GM12878 (cell line): ENCODE measurements around the gene FAM120B. TPM values are rescaled to one million over a fixed set of nuclear protein-coding genes. Genes with fewer than 3 reads are reported as not detected.

Experiments
- ATAC-seq: fragments of 200-7000 bp; cut with Tn5 transposase; 3 replicates; pipeline ENCODE4 v1.9.1; 2020; ENCODE audit warnings: mild to moderate bottlenecking, moderate library complexity
- BruUV-seq: library from RNA; stranded (reverse); fragments of 400-500 nt; replicated peaks from 2 replicates; lab custom pipeline; 2021; lab: Mats Ljungman, UMichigan
- CTCF ChIA-PET: fragments of 300-600 bp; sonication (Branson Sonifier 250); formaldehyde crosslinking; extraction: SDS; loops from one replicate; lab custom pipeline; 2021; ENCODE audit warnings: inconsistent platforms; lab: Yijun Ruan, JAX
- POLR2A ChIA-PET: fragments of 350-600 bp; formaldehyde crosslinking; extraction: SDS; loops from one replicate; lab custom pipeline; 2021; ENCODE audit warnings: inconsistent platforms; lab: Charles Lee
- RAD21 ChIA-PET: fragments of 300-600 bp; sonication (Branson Sonifier 250); formaldehyde crosslinking; loops from one replicate; lab custom pipeline; 2023; ENCODE audit warnings: antibody characterized with exemption; ENCODE audit not compliant: unreplicated experiment; lab: Charles Lee
- SMC1A ChIA-PET: fragments of 300-600 bp; sonication (Branson Sonifier 250); formaldehyde crosslinking; loops from one replicate; lab custom pipeline; 2023; ENCODE audit not compliant: unreplicated experiment, uncharacterized antibody; lab: Charles Lee
- DNase-seq: peaks from one replicate; pipeline ENCODE4 v3.0.0-alpha.2; 2011; ENCODE audit warnings: low read depth, low spot score
- FAIRE-seq: peaks from 3 replicates; lab custom pipeline; 2011; peaks lifted over from hg19 to GRCh38; lab: Jason Lieb, UNC
- H2AFZ ChIP-seq: 2 replicates; pipeline ENCODE4 v1.6.0; 2011; ENCODE audit warnings: low read depth, low read length, control low read depth; ENCODE audit not compliant: control insufficient read depth
- H3K27ac ChIP-seq: 2 replicates; pipeline ENCODE4 v1.5.1; 2011; ENCODE audit warnings: control low read depth; ENCODE audit not compliant: control insufficient read depth, insufficient read depth
- H3K27me3 ChIP-seq, 2 experiments: replicated peaks in 1 of 2; 2 replicates each; pipeline versions ENCODE4 v1.6.0 to v1.6.1; 2011; ENCODE audit warnings: low read length in 1 of 2; ENCODE audit not compliant: control insufficient read depth in 2 of 2, insufficient read depth in 2 of 2
- H3K36me3 ChIP-seq, 2 experiments: 2 replicates each; pipeline ENCODE4 v1.5.1; 2011; ENCODE audit warnings: low read length in 1 of 2; ENCODE audit not compliant: control insufficient read depth in 2 of 2, insufficient read depth in 2 of 2
- H3K4me1 ChIP-seq: 2 replicates; pipeline ENCODE4 v1.6.1; 2011; ENCODE audit warnings: mild to moderate bottlenecking, low read length, moderate library complexity, mixed read lengths; ENCODE audit not compliant: control insufficient read depth, insufficient read depth
- H3K4me2 ChIP-seq: 2 replicates; pipeline ENCODE4 v1.6.0; 2011; ENCODE audit warnings: control low read depth; ENCODE audit not compliant: control insufficient read depth, insufficient read depth
- H3K4me3 ChIP-seq: fragments of 200-600 bp; sonication (generic); 2 replicates; pipeline ENCODE4 v1.5.1; 2016
- H3K79me2 ChIP-seq: 2 replicates; pipeline ENCODE4 v1.6.0; 2011; ENCODE audit warnings: low read length; ENCODE audit not compliant: control insufficient read depth, insufficient read depth
- H3K9ac ChIP-seq: 2 replicates; pipeline ENCODE4 v1.8.0; 2011; ENCODE audit warnings: low read length, control low read depth, mixed read lengths; ENCODE audit not compliant: control insufficient read depth, insufficient read depth
- H3K9me3 ChIP-seq: replicated peaks from 3 replicates; pipeline ENCODE4 v1.5.1; 2011; ENCODE audit warnings: mild to moderate bottlenecking, low read length; ENCODE audit not compliant: control insufficient read depth, insufficient read depth
- H4K20me1 ChIP-seq: 2 replicates; pipeline ENCODE4 v1.6.0; 2011; ENCODE audit not compliant: control insufficient read depth, insufficient read depth
- ATF2 ChIP-seq: IDR thresholded peaks from 2 replicates; pipeline ENCODE4 v1.6.1; 2012; ENCODE audit warnings: low read length, inconsistent platforms
- CEBPB ChIP-seq, 2 experiments: fragments of 150-350 bp in 1 of 2; IDR thresholded peaks; 2 replicates each; pipeline ENCODE4 v1.6.1; 2012 to 2014; ENCODE audit warnings: low read depth in 2 of 2, low read length in 2 of 2, borderline replicate concordance in 1 of 2, inconsistent platforms in 1 of 2
- CHD2 ChIP-seq: IDR thresholded peaks from 2 replicates; pipeline ENCODE4 v1.6.1; 2011; ENCODE audit warnings: low read depth, low read length, improper control_type of control experiment, borderline replicate concordance
- CHD4 ChIP-seq: fragments of 200-600 bp; sonication (generic); IDR thresholded peaks from 2 replicates; pipeline ENCODE4 v1.6.1; 2016; ENCODE audit warnings: mild to moderate bottlenecking
- E2F4 ChIP-seq: IDR thresholded peaks from 2 replicates; pipeline ENCODE4 v1.6.1; 2012; ENCODE audit warnings: low read depth, low read length, improper control_type of control experiment
- GATAD2B ChIP-seq: fragments of 450-650 bp; conservative IDR thresholded peaks from 2 replicates; pipeline ENCODE4 v1.6.1; 2017; ENCODE audit warnings: low read depth, mild to moderate bottlenecking, moderate library complexity
- NRF1 ChIP-seq: conservative IDR thresholded peaks from 2 replicates; pipeline ENCODE4 v1.6.1; 2011; ENCODE audit warnings: mild to moderate bottlenecking, low read depth, low read length, improper control_type of control experiment
- PBX3 ChIP-seq: IDR thresholded peaks from 2 replicates; pipeline ENCODE4 v1.6.1; 2011; ENCODE audit warnings: mild to moderate bottlenecking, low read depth, low read length, moderate library complexity; ENCODE audit not compliant: insufficient replicate concordance
- POLR2A ChIP-seq: IDR thresholded peaks from 2 replicates; pipeline ENCODE4 v1.6.1; 2011; ENCODE audit warnings: low read depth, mild to moderate bottlenecking, low read length
- POLR2AphosphoS2 ChIP-seq: IDR thresholded peaks from 2 replicates; pipeline ENCODE4 v1.6.1; 2011; ENCODE audit warnings: low read depth, mild to moderate bottlenecking, low read length, improper control_type of control experiment, moderate library complexity
- RCOR1 ChIP-seq: conservative IDR thresholded peaks from 2 replicates; pipeline ENCODE4 v1.6.1; 2012; ENCODE audit warnings: low read depth, low read length, improper control_type of control experiment
- SIN3A ChIP-seq: IDR thresholded peaks from 2 replicates; pipeline ENCODE4 v1.6.1; 2012; ENCODE audit warnings: low read depth, low read length, improper control_type of control experiment
- SMAD1 ChIP-seq: fragments of 450-650 bp; IDR thresholded peaks from 2 replicates; pipeline ENCODE4 v1.6.1; 2018; ENCODE audit warnings: mild to moderate bottlenecking, low read depth; ENCODE audit not compliant: partially characterized antibody
- SMC3 ChIP-seq: IDR thresholded peaks from 2 replicates; pipeline ENCODE4 v1.6.1; 2011; ENCODE audit warnings: low read length, improper control_type of control experiment, borderline replicate concordance
- SUZ12 ChIP-seq: fragments of 200-600 bp; sonication (generic); IDR thresholded peaks from one replicate; pipeline ENCODE4 v1.6.1; 2018; ENCODE audit warnings: antibody characterized with exemption, mild to moderate bottlenecking; ENCODE audit not compliant: unreplicated experiment
- TAF1 ChIP-seq: IDR thresholded peaks from 2 replicates; pipeline ENCODE4 v1.6.1; 2011; ENCODE audit warnings: mild to moderate bottlenecking, low read depth, low read length, borderline replicate concordance
- TCF7 ChIP-seq: IDR thresholded peaks from 2 replicates; pipeline ENCODE4 v1.6.1; 2014; ENCODE audit warnings: antibody characterized with exemption, borderline replicate concordance
- WGBS: methylation state at CpG from one replicate; pipeline ENCODE4 v1.1.6; 2016; ENCODE audit warnings: low lambda C conversion rate; ENCODE audit not compliant: insufficient replicate concordance, insufficient coverage; ENCODE audit errors: missing lambda C conversion rate; 5-methylcytosine and 5-hydroxymethylcytosine counted together
- in situ Hi-C: fragments of 300-500 bp; cut with MboI; formaldehyde crosslinking; loops from 9 replicates; pipeline ENCODE4 v1.14.3; 2018; ENCODE audit warnings: mixed read lengths
- intact Hi-C: fragments of 100-400 bp; cut with micrococcal nuclease; formaldehyde crosslinking; loops from one replicate; pipeline ENCODE4 v1.14.2; 2022; ENCODE audit not compliant: unreplicated experiment
- polyA plus RNA-seq, 11 experiments: library from polyadenylated mRNA; depleted of rRNA in 4 of 11; unstranded in 6 of 11; stranded (reverse) in 5 of 11; fragments of >200 nt; fragmentation: Nextera tagmentation in 4 of 11; fragmentation: Illumina TruSeq in 1 of 11; extraction: Ambion mirVana in 4 of 11; extraction: Trizol in 1 of 11; gene quantifications; 1 replicate in 1 of 11; 2 replicates in 10 of 11; pipeline versions ENCODE4 v1.2.1 to v1.2.3, GENCODE V29; 2011 to 2016; ENCODE audit warnings: inconsistent platforms in 2 of 11, missing spikeins in 2 of 11, low read depth in 1 of 11
- total RNA-seq, 4 experiments: library from RNA; depleted of rRNA in 3 of 4; stranded (reverse); fragments of >200 nt in 3 of 4; fragmentation: Illumina TruSeq in 1 of 4; extraction: Trizol in 1 of 4; gene quantifications; 2 replicates each; pipeline versions ENCODE4 v1.2.1 to v1.2.3, GENCODE V29; 2013 to 2021
- TF ChIP-seq, protein P1 (sequence below): IDR thresholded peaks from 2 replicates; pipeline ENCODE4 v1.6.1; 2011; ENCODE audit warnings: low read depth, low read length, improper control_type of control experiment, borderline replicate concordance

Gene FAM120B
- total and polyA plus RNA-seq, 10 of the 15 experiments (the other 5 are each of a cell fraction or from before 2014, with no cell fraction given), result 3.3 to 21.6 (median 15.3) TPM

GRCh38 chr6:170448317-170448716, 141.8 kb downstream of the FAM120B start (continued):
- no peak for TF ChIP-seq GATAD2B

- Histone ChIP-seq H3K27ac (no peak overlapping the region), H4K20me1 (no peaks in the 10 kb centered on the region), H3K9me3 (peaks cover 4% of the 10 kb centered on the region; the same call in 1 of the 3 replicates), H2AFZ (no peak overlapping the region), H3K9ac (no peak overlapping the region), H3K36me3 (no peaks in the 10 kb centered on the region), H3K4me1 (no peaks in the 10 kb centered on the region), H3K4me2 (no peak overlapping the region), H3K4me3 (no peak overlapping the region), H3K27me3 (no peaks in the 10 kb centered on the region), H3K79me2 (no peaks in the 10 kb centered on the region)
- TF ChIP-seq SUZ12, result no peak
- no peak for TF ChIP-seq CHD2
- no peak for TF ChIP-seq POLR2AphosphoS2
- TF ChIP-seq ATF2, result no peak
- TF ChIP-seq SIN3A, result no peak
- no peak for TF ChIP-seq NRF1
- TF ChIP-seq SMAD1, result no peak
- TF ChIP-seq TCF7, result no peak
- TF ChIP-seq CHD4, result no peak
- TF ChIP-seq, protein P1, sequence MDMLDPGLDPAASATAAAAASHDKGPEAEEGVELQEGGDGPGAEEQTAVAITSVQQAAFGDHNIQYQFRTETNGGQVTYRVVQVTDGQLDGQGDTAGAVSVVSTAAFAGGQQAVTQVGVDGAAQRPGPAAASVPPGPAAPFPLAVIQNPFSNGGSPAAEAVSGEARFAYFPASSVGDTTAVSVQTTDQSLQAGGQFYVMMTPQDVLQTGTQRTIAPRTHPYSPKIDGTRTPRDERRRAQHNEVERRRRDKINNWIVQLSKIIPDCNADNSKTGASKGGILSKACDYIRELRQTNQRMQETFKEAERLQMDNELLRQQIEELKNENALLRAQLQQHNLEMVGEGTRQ, result no peak
- no peak for TF ChIP-seq SMC3
- TF ChIP-seq POLR2A, result no peak
- no peak for TF ChIP-seq CEBPB (IDR thresholded peaks at IDR 0.05; ENCODE audit: borderline replicate concordance in 1 of 2, low read depth in 2 of 2, low read length in 2 of 2)
- no peak for TF ChIP-seq RCOR1
- TF ChIP-seq TAF1, result no peak
- TF ChIP-seq PBX3, result no peak
- no peak for TF ChIP-seq E2F4
- DNase-seq (no peak), ATAC-seq (no peak), FAIRE-seq (no peak)
- POLR2A ChIA-PET, result no interaction called here
- CTCF ChIA-PET, result interaction anchor here (0.8 kb wide), 1 partner anchor 70 kb away, joined by 3 read pairs; no protein-coding TSS in a partner anchor
- intact Hi-C loops, result no loop called here
- no TSS peak for BruUV-seq
- SMC1A ChIA-PET, result interaction anchor here (1.6 kb wide), 1 partner anchor 16 kb away, joined by 4 read pairs; no protein-coding TSS in a partner anchor
- in situ Hi-C loops, result no loop called here
- RAD21 ChIA-PET, result no interaction called here
- WGBS, result 55% methylated on average over 20 of the region's 20 CpGs
Measured at GRCh38 chr6:170448751-170449630, 142.4 kb downstream of the FAM120B start.
